ENCODE data around the gene CPVL. TPM values are rescaled to one million over a fixed set of nuclear protein-coding genes. Genes with fewer than 3 reads are reported as not detected.

Gene CPVL
- total and polyA plus RNA-seq, 10 donors, result 18.7 to 259 (median 130) TPM

GRCh38 chr7:28981161-28981465, 165.2 kb downstream of the CPVL start:
- intact Hi-C loops (cut with DNase I; ENCODE audit: low total_unique reads), result no loop called here
- 71 to 87% (median 82%) methylated on average over 4 of the region's 4 CpGs for WGBS, 5 donors
- Histone ChIP-seq H3K4me3 (no peak overlapping the region), H3K36me3 (no peaks in the 10 kb centered on the region), H3K27me3 (replicated peaks in 1 of 7) (no peaks in the 10 kb centered on the region), H3K9me3 (no peaks in the 10 kb centered on the region), H3K27ac (peak overlapping the region in 4 of 8 donors; percentile 4 to 39 (median 24)), H3K4me1 (peaks cover 4 to 22% (median 17%) of the 10 kb centered on the region in 6 donors)
- TF ChIP-seq POLR2A (IDR thresholded peaks at IDR 0.05), result no peak
- TF ChIP-seq CTCF (IDR thresholded peaks at IDR 0.05 in 8 of 11, conservative IDR thresholded peaks at IDR 0.05 in 3 of 11), result no peak
- no peak for TF ChIP-seq POLR2AphosphoS5 (IDR thresholded peaks at IDR 0.05)
- DNase-seq, result no peak

- Histone ChIP-seq H3K36me3 (no peaks in the 10 kb centered on the region), H3K27ac (peak overlapping the region in 5 of 8 donors; percentile 4 to 39 (median 16)), H3K9me3 (no peaks in the 10 kb centered on the region), H3K4me3 (no peak overlapping the region), H3K4me1 (peaks cover 4 to 17% (median 13%) of the 10 kb centered on the region in 6 donors), H3K27me3 (replicated peaks in 1 of 7) (no peaks in the 10 kb centered on the region)
- TF ChIP-seq CTCF (IDR thresholded peaks at IDR 0.05 in 8 of 11, conservative IDR thresholded peaks at IDR 0.05 in 3 of 11), result no peak
- no peak for TF ChIP-seq POLR2AphosphoS5 (IDR thresholded peaks at IDR 0.05)
- no peak for TF ChIP-seq POLR2A (IDR thresholded peaks at IDR 0.05)
- WGBS, 5 donors, result 80 to 87% (median 83%) methylated on average over 8 of the region's 8 CpGs
- no peak for DNase-seq
- intact Hi-C loops (cut with DNase I; ENCODE audit: low total_unique reads), result no loop called here
Observed at GRCh38 chr7:28980451-28981160, 165.7 kb downstream of the CPVL start.

GRCh38 chr7:28979776-28980175, 166.6 kb downstream of the CPVL start:
- no peaks in the 10 kb centered on the region for H3K27me3 ChIP-seq (replicated peaks in 1 of 7)
- intact Hi-C loops (cut with DNase I; ENCODE audit: low total_unique reads), result no loop called here

More at GRCh38 chr7:28979776-28980175, 166.6 kb downstream of the CPVL start:
- Histone ChIP-seq H3K4me3 (no peak overlapping the region), H3K36me3 (no peaks in the 10 kb centered on the region), H3K9me3 (peaks cover 0 to 5% (median 0%) of the 10 kb centered on the region in 8 donors), H3K27ac (peak overlapping the region in 2 of 8 donors; percentile 32 to 54), H3K4me1 (peaks cover 0 to 9% (median 5%) of the 10 kb centered on the region in 6 donors)
- TF ChIP-seq POLR2AphosphoS5 (IDR thresholded peaks at IDR 0.05) (no peak), POLR2A (IDR thresholded peaks at IDR 0.05) (no peak), CTCF (IDR thresholded peaks at IDR 0.05 in 8 of 11, conservative IDR thresholded peaks at IDR 0.05 in 3 of 11) (no peak)
- DNase-seq, result no peak
- WGBS, 5 donors, result 68 to 94% (median 87%) methylated on average over 3 of the region's 3 CpGs
